GM12873 (cell line): ENCODE results near the gene SLC66A2.

Experiments
- TF ChIP-seq, protein P1 (sequence below): IDR thresholded peaks from 2 replicates; pipeline ENCODE4 v1.5.1; 2012; ENCODE audit warnings: low read depth, mild to moderate bottlenecking, moderate library complexity, low read length, control low read depth; ENCODE audit not compliant: insufficient read depth; ENCODE audit errors: missing control alignments

The SLC66A2 gene

DNA sequence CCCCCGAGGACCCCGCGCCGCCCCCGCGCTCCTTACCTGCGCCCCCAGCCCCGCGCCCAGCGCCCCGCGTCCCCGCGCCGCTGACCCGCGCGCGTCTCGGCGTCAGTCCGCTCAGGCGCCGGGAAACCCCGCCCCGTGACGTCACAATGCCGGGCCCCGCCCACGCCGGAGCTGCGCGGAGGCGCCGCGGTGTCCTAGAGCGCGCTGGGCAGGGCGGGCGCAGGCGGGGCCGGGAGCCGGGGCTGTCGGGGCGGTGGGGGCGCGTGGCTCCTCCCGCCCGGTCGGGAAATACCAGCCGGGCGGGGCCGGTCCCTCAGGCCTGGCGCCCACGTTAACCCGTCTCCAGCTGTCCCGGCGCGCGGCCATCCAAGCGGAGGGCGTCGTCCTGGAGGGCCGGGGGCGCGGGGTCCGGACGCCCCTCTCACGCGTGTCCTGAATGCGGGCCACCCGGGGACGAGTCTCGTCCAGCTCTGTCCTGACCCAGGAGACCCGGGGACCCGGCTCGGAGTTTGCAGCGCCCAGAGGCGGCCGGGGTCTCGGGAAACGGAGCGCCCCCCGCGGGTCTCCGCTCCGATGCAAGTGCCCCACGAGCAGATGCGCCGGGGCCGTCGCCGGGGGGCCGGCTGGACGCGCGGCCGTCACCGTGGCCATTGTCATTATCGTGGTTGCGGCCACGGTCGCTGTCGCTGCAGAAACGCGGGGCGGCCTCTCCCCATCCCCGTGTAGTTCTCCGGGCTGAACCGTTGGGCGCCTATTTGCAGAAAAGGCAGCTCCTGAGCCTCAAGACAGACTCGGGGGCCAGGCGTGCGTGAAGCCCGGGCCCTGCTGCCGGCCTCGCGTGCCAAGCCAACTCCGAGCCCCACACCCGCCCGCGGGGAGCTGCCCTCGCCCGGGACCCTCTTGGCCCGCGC lies at the start of gene SLC66A2:
SLC66A2 (minus strand) TSS at position 109 of the 911 bp plus-strand sequence. CDS start 727 bp downstream, outside the sequence.
- TF ChIP-seq, protein P1, sequence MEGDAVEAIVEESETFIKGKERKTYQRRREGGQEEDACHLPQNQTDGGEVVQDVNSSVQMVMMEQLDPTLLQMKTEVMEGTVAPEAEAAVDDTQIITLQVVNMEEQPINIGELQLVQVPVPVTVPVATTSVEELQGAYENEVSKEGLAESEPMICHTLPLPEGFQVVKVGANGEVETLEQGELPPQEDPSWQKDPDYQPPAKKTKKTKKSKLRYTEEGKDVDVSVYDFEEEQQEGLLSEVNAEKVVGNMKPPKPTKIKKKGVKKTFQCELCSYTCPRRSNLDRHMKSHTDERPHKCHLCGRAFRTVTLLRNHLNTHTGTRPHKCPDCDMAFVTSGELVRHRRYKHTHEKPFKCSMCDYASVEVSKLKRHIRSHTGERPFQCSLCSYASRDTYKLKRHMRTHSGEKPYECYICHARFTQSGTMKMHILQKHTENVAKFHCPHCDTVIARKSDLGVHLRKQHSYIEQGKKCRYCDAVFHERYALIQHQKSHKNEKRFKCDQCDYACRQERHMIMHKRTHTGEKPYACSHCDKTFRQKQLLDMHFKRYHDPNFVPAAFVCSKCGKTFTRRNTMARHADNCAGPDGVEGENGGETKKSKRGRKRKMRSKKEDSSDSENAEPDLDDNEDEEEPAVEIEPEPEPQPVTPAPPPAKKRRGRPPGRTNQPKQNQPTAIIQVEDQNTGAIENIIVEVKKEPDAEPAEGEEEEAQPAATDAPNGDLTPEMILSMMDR = no peak

DNA sequence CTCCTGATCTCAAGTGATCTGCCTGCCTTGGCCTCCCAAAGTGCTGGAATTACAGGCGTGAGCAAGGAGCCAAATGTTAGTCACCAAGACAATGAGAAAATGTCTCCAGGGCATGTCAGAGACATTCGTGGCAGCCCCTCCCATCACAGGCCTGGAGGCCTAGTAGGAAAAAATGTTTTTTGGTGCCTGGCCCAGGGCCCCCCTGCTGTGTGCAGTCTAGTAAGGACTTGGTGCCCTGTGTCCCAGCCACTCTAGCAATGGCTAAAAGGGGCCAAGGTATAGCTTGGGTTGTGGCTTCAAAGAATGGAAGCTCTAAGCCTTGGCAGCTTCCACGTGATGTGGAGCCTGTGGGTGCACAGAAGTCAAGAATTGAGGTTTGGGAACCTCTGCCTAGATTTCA lies 49.4 kb upstream of the SLC66A2 start:
- TF ChIP-seq, protein P1 = no peak

DNA sequence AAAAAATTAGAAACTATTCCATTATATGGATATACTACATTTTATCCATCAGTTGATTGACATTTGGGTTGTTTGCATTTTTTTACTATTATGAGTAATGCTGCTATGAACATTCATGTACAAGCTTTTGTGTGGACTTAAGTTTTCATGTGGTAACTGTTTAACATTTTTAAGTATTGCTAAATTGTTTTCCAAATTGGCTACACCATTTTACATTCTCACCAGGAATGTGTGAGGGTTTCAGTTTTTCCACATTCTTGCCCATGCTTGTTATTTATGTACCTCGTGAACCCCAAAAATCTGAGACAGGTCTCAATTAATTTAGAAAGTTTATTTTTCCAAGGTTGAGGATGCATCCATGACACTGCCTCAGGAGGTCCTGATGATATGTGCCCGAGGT lies 40.0 kb upstream of the SLC66A2 start:
- TF ChIP-seq, protein P1 = no peak

DNA sequence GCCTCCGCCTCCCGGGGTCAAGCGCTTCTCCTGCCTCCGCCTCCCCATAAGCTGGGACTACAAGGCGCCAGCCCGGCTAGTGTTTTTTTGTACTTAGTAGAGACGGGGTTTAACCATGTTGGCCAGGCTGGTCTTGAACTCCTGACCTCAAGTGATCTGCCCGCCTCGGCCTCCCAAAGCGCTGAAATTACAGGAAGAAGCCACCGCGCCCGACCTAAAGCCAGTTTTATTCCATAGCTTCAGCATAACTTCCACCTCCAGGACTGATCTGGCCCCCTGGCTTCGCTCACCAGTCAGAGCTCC lies 37.7 kb upstream of the SLC66A2 start:
- TF ChIP-seq, protein P1 = no peak

DNA sequence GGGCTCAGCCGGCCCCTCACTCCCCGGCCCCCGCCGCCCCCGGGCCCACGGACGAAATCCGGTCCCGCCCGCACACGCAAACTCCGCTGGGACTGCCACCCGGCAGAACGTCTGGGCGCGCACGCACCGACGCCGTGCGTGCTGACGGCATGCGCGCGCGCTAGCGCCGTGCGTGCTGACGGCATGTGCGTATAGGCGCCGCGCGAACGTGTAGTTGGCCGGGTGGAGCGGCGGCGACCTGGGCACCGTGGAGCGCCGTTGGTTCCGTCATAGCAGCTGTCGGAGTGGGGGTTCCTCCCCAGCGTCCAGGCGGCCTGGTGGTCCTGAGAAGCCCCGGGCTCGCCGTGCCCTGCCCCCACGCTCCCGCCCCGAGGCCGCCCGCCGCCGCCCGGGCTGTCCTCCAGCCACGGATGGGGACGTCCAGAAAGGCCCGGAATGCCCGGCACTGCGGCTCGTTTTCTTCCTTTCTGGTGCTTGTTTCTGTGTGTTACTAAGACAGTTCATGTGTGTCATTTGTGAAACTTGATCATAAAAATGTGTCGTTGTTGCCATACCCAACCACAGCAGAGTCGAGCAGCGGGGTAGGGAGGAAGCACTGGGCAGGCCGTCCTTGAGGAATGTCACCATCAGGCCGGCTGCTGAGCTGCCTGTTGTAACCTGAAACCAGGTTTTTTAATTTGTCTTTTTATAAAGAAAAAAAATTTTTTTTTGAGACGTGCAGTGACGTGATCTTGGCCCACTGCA lies 37.2 kb upstream of the SLC66A2 start, which contains the start of gene TXNL4A:
TXNL4A (minus strand) TSS at position 113 of the 744 bp plus-strand sequence. CDS start 171 bp downstream, outside the sequence.
- TF ChIP-seq, protein P1 = no peak

DNA sequence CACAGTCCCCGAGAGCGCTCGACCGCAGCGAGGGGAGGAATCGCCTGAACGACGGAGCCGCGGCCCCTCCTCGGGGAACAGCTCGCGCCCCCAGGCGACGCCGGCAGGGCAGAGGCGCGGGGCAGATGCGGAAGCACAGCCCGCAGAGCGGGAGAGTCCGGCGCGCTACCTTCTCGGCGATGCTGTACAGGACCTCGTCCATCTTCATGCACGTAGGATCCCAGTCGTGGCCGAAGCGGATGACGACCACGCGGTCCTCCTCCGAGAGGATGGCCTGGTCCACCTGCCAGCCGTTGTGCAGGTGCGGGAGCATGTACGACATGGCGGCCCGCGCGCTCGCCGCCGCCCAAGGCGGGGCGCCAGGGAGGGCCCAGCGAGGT lies 36.6 kb upstream of the SLC66A2 start:
- TF ChIP-seq, protein P1 = peak; percentile 48

DNA sequence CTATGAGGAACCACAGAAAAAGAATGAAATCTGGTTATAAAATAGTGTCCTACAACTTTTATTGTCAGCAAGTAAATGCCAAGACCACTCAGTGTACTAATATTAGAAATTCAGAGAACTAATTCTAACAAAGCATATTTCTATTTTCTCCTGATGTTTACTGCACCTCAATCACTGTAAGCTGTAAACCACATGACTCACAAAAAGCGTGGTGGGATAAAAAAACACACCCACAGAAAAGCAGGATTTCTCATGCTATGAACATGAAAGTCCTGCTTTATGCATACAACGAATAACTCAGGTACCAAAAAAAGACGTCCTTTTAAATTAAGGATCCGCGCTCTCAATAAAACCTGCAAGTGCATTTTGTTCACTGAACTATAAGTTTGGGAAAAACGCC lies 36.1 kb upstream of the SLC66A2 start:
- TF ChIP-seq, protein P1 = no peak
